H1 (cell line): ENCODE measurements around the gene TAS2R30. TPM values are rescaled to one million over a fixed set of nuclear protein-coding genes. Genes with fewer than 3 reads are reported as not detected.

Experiments
- CTCF ChIA-PET: fragments of 300-600 bp; sonication (Branson Sonifier 250); formaldehyde crosslinking; loops from one replicate; lab custom pipeline; 2021; ENCODE audit not compliant: partially characterized antibody; lab: Charles Lee
- POLR2A ChIA-PET: fragments of 300-600 bp; sonication (Branson Sonifier 250); formaldehyde crosslinking; loops from one replicate; lab custom pipeline; 2021; ENCODE audit warnings: inconsistent platforms; ENCODE audit not compliant: partially characterized antibody; lab: Charles Lee
- DNase-seq, 2 experiments: peaks; one replicate each; pipeline versions ENCODE4 v3.0.0 to v3.0.0-alpha.2; 2010 to 2022; ENCODE audit warnings: low spot score in 2 of 2, low read depth in 1 of 2, mixed read lengths in 1 of 2
- FAIRE-seq: peaks from 2 replicates; lab custom pipeline; 2011; peaks lifted over from hg19 to GRCh38; lab: Jason Lieb, UNC
- H2AFZ ChIP-seq: 2 replicates; pipeline ENCODE4 v1.8.1; 2012; ENCODE audit warnings: low read length, inconsistent platforms
- H2AK5ac ChIP-seq: 2 replicates; pipeline ENCODE4 v1.6.1; 2013; ENCODE audit warnings: low read depth, low read length
- H2BK120ac ChIP-seq: replicated peaks from 2 replicates; pipeline ENCODE3; 2013; ENCODE audit warnings: low read depth, low read length, inconsistent platforms
- H2BK12ac ChIP-seq: 2 replicates; pipeline ENCODE4 v1.6.1; 2013; ENCODE audit warnings: low read depth, low read length
- H2BK15ac ChIP-seq: 2 replicates; pipeline ENCODE4 v1.6.1; 2013; ENCODE audit warnings: low read length
- H2BK20ac ChIP-seq: 2 replicates; pipeline ENCODE4 v1.6.1; 2013; ENCODE audit warnings: low read length
- H2BK5ac ChIP-seq: 2 replicates; pipeline ENCODE4 v1.6.1; 2013; ENCODE audit warnings: low read depth, low read length
- H3K14ac ChIP-seq: 2 replicates; pipeline ENCODE4 v1.6.1; 2013; ENCODE audit warnings: inconsistent platforms; ENCODE audit not compliant: insufficient read length
- H3K18ac ChIP-seq: 2 replicates; pipeline ENCODE4 v1.6.1; 2013; ENCODE audit warnings: low read length; ENCODE audit errors: extremely low read depth
- H3K23ac ChIP-seq: 2 replicates; pipeline ENCODE4 v1.6.1; 2013; ENCODE audit warnings: inconsistent platforms; ENCODE audit not compliant: insufficient read length
- H3K23me2 ChIP-seq: 2 replicates; pipeline ENCODE4 v1.6.1; 2013; ENCODE audit warnings: low read depth, low read length
- H3K27ac ChIP-seq: 2 replicates; pipeline ENCODE4 v1.6.1; 2011; ENCODE audit warnings: low read depth, low read length, inconsistent platforms
- H3K27me3 ChIP-seq, 4 experiments: replicated peaks in 1 of 4; 1 replicate in 1 of 4; 2 replicates in 3 of 4; pipeline versions ENCODE4 v1.6.1 to v1.8.1; 2011 to 2013; ENCODE audit warnings: low read length in 3 of 4, mild to moderate bottlenecking in 3 of 4, inconsistent platforms in 2 of 4, mixed read lengths in 2 of 4, moderate library complexity in 1 of 4; ENCODE audit not compliant: control insufficient read depth in 3 of 4, insufficient read depth in 3 of 4; ENCODE audit errors: extremely low read depth in 1 of 4
- H3K36me3 ChIP-seq, 4 experiments: 2 replicates each; pipeline versions ENCODE4 v1.6.1 to v1.8.1; 2011 to 2013; ENCODE audit warnings: mild to moderate bottlenecking in 4 of 4, low read length in 3 of 4, moderate library complexity in 2 of 4, control low read depth in 1 of 4, inconsistent platforms in 1 of 4; ENCODE audit not compliant: insufficient read depth in 4 of 4, control insufficient read depth in 2 of 4
- H3K4ac ChIP-seq: replicated peaks from 2 replicates; pipeline ENCODE3; 2013; ENCODE audit warnings: low read length, low read depth, mixed read lengths, inconsistent platforms; ENCODE audit not compliant: insufficient read length
- H3K4me1 ChIP-seq, 4 experiments: replicated peaks in 1 of 4; 1 replicate in 1 of 4; 2 replicates in 3 of 4; pipeline versions ENCODE4 v1.6.1 to v1.8.1; 2011 to 2013; ENCODE audit warnings: low read length in 3 of 4, inconsistent platforms in 2 of 4, mixed read lengths in 1 of 4; ENCODE audit not compliant: insufficient read depth in 4 of 4, control insufficient read depth in 3 of 4
- H3K4me2 ChIP-seq, 2 experiments: 2 replicates each; pipeline versions ENCODE4 v1.6.1 to v1.8.1; 2011 to 2013; ENCODE audit warnings: low read depth in 2 of 2, low read length in 2 of 2, control low read depth in 1 of 2, inconsistent platforms in 1 of 2, mild to moderate bottlenecking in 1 of 2; ENCODE audit not compliant: insufficient read depth in 1 of 2
- H3K4me3 ChIP-seq, 4 experiments: fragments of 200-600, 300-600 bp in 1 of 4; sonication (generic), shearing (Covaris generic), sonication (Bioruptor Twin) in 1 of 4; 2 replicates each; pipeline versions ENCODE4 v1.5.1 to v1.8.1; 2011 to 2016; ENCODE audit warnings: low read length in 4 of 4, low read depth in 3 of 4, control low read depth in 2 of 4, inconsistent platforms in 2 of 4, mild to moderate bottlenecking in 2 of 4, mixed read lengths in 1 of 4, moderate library complexity in 1 of 4; ENCODE audit not compliant: insufficient read depth in 2 of 4; ENCODE audit errors: extremely low read depth in 1 of 4
- H3K56ac ChIP-seq: replicated peaks from 2 replicates; pipeline ENCODE3; 2013; ENCODE audit warnings: low read depth, mild to moderate bottlenecking, mixed read lengths, low read length, inconsistent platforms; ENCODE audit not compliant: insufficient read length
- H3K79me1 ChIP-seq: 2 replicates; pipeline ENCODE4 v1.6.1; 2013; ENCODE audit warnings: low read depth, low read length, control low read depth
- H3K79me2 ChIP-seq, 2 experiments: 2 replicates each; pipeline versions ENCODE4 v1.6.1 to v1.8.1; 2012 to 2013; ENCODE audit warnings: low read length in 2 of 2, mild to moderate bottlenecking in 2 of 2, inconsistent platforms in 1 of 2; ENCODE audit not compliant: insufficient read depth in 2 of 2, control insufficient read depth in 1 of 2
- H3K9ac ChIP-seq, 4 experiments: replicated peaks in 1 of 4; 1 replicate in 1 of 4; 2 replicates in 3 of 4; pipeline versions ENCODE4 v1.6.1 to v1.8.1; 2011 to 2013; ENCODE audit warnings: low read depth in 3 of 4, low read length in 3 of 4, control low read depth in 2 of 4, mild to moderate bottlenecking in 2 of 4, moderate library complexity in 2 of 4, inconsistent platforms in 1 of 4; ENCODE audit errors: extremely low read depth in 1 of 4
- H3K9me3 ChIP-seq, 2 experiments: 2 replicates each; pipeline versions ENCODE4 v1.6.1 to v1.8.1; 2012 to 2013; ENCODE audit warnings: mild to moderate bottlenecking in 2 of 2, moderate library complexity in 2 of 2, control low read depth in 1 of 2, inconsistent platforms in 1 of 2, low read depth in 1 of 2, low read length in 1 of 2, mixed read lengths in 1 of 2; ENCODE audit not compliant: insufficient read depth in 2 of 2
- H4K20me1 ChIP-seq, 2 experiments: replicated peaks in 1 of 2; 2 replicates each; pipeline versions ENCODE3 to v1.8.1; 2011 to 2013; ENCODE audit warnings: inconsistent platforms in 2 of 2, low read length in 2 of 2, mild to moderate bottlenecking in 1 of 2; ENCODE audit not compliant: insufficient read depth in 2 of 2, control insufficient read depth in 1 of 2
- H4K5ac ChIP-seq: 2 replicates; pipeline ENCODE4 v1.6.1; 2013; ENCODE audit warnings: low read length, low read depth, mixed read lengths, inconsistent platforms; ENCODE audit not compliant: insufficient read length
- H4K8ac ChIP-seq: 2 replicates; pipeline ENCODE4 v1.8.0; 2013; ENCODE audit warnings: mild to moderate bottlenecking, moderate library complexity, low read length, inconsistent platforms; ENCODE audit not compliant: insufficient read depth; ENCODE audit errors: extremely low read depth
- H4K91ac ChIP-seq: replicated peaks from 2 replicates; pipeline ENCODE3; 2013; ENCODE audit warnings: low read length, mixed read lengths, inconsistent platforms; ENCODE audit not compliant: insufficient read length
- BCL11A ChIP-seq, 2 experiments: IDR thresholded peaks; one replicate each; pipeline ENCODE4 v1.6.1; 2011; ENCODE audit warnings: low read depth in 2 of 2, low read length in 2 of 2, mild to moderate bottlenecking in 2 of 2
- GTF2F1 ChIP-seq: IDR thresholded peaks from 2 replicates; pipeline ENCODE4 v1.6.1; 2012; ENCODE audit warnings: low read depth, low read length, improper control_type of control experiment, borderline replicate concordance
- JUND ChIP-seq: IDR thresholded peaks from 2 replicates; pipeline ENCODE4 v1.6.1; 2011; ENCODE audit warnings: mild to moderate bottlenecking, improper control_type of control experiment, low read length
- KDM5A ChIP-seq: fragments of 200-600 bp; IDR thresholded peaks from 2 replicates; pipeline ENCODE4 v1.7.1; 2012; ENCODE audit warnings: mild to moderate bottlenecking, low read length, inconsistent platforms, mixed read lengths
- MAFK ChIP-seq: IDR thresholded peaks from 2 replicates; pipeline ENCODE4 v1.6.1; 2012; ENCODE audit warnings: low read depth, mild to moderate bottlenecking, improper control_type of control experiment, low read length
- POU5F1 ChIP-seq: IDR thresholded peaks from 2 replicates; pipeline ENCODE4 v1.6.1; 2011; ENCODE audit warnings: low read depth, mild to moderate bottlenecking, low read length, moderate library complexity
- SP2 ChIP-seq: IDR thresholded peaks from 2 replicates; pipeline ENCODE4 v1.6.1; 2012; ENCODE audit warnings: mild to moderate bottlenecking, low read length, inconsistent platforms
- SP4 ChIP-seq: IDR thresholded peaks from 2 replicates; pipeline ENCODE4 v1.6.1; 2012; ENCODE audit warnings: low read length, inconsistent platforms
- SRF ChIP-seq: IDR thresholded peaks from 2 replicates; pipeline ENCODE4 v1.6.1; 2011; ENCODE audit warnings: mild to moderate bottlenecking, low read depth, low read length, moderate library complexity
- SUZ12 ChIP-seq: fragments of 200-600 bp; sonication (generic); IDR thresholded peaks from 2 replicates; pipeline ENCODE4 v1.6.1; 2012; ENCODE audit warnings: mild to moderate bottlenecking, inconsistent platforms, low read length, moderate library complexity, mixed read lengths
- TAF7 ChIP-seq: optimal IDR thresholded peaks from 2 replicates; pipeline ENCODE3; 2011; ENCODE audit warnings: low read depth, mild to moderate bottlenecking, inconsistent platforms, low read length, moderate library complexity, borderline replicate concordance
- TCF12 ChIP-seq: IDR thresholded peaks from 2 replicates; pipeline ENCODE4 v1.6.1; 2011; ENCODE audit warnings: low read depth, mild to moderate bottlenecking, low read length
- ZNF274 ChIP-seq: IDR thresholded peaks from 2 replicates; pipeline ENCODE4 v1.7.0; 2012; ENCODE audit warnings: low read length, borderline replicate concordance; ENCODE audit errors: extremely low read depth
- WGBS, 2 experiments: shearing (Covaris generic) in 1 of 2; methylation state at CpG; one replicate each; pipeline versions ENCODE4 v1.1.6 to v1.1.7; 2013 to 2015; ENCODE audit warnings: low lambda C conversion rate in 2 of 2, mixed read lengths in 2 of 2, inconsistent platforms in 1 of 2, low coverage in 1 of 2, missing lambda C conversion rate in 1 of 2; ENCODE audit not compliant: insufficient replicate concordance in 2 of 2, insufficient coverage in 1 of 2, insufficient read length in 1 of 2; ENCODE audit errors: extremely low coverage in 1 of 2, missing lambda C conversion rate in 1 of 2; 5-methylcytosine and 5-hydroxymethylcytosine counted together
- polyA plus RNA-seq, 7 experiments: library from polyadenylated mRNA; depleted of rRNA in 3 of 7; stranded (reverse) in 5 of 7; unstranded in 2 of 7; fragments of >200 nt in 5 of 7; fragments of 200-250 nt in 2 of 7; gene quantifications; 1 replicate in 5 of 7; 2 replicates in 1 of 7; 4 replicates in 1 of 7; pipeline versions ENCODE4 v1.2.1 to v1.2.3, GENCODE V29; 2011 to 2013; ENCODE audit warnings: missing spikeins in 2 of 7, mixed read lengths in 2 of 7
- total RNA-seq: library from RNA; stranded (reverse); fragmentation: NEBNext Ultra II Directional; extraction: Animal tissue kit (Norgen Biotek cat#: 25700); gene quantifications from 2 replicates; pipeline ENCODE4 v1.2.1, GENCODE V29; 2021

TAS2R30 gene
- total and polyA plus RNA-seq, 2 of the 8 experiments (the other 6 are each of a cell fraction or from before 2014, with no cell fraction given), result 0.33 to 1.0 TPM

GRCh38 chr12:11133816-11134215 lies 628 bp downstream of the TAS2R30 start:
- 91% methylated on average over 2 of the region's 2 CpGs; no CpG with 5 or more reads in 1 of the 2 experiments for WGBS, 2 experiments
- no peak overlapping the region for H2BK15ac ChIP-seq
- H2AK5ac ChIP-seq, result no peak overlapping the region
- no peak overlapping the region for H4K5ac ChIP-seq
- H3K9ac ChIP-seq, result no peak overlapping the region
- no peak overlapping the region for H3K4me2 ChIP-seq
- no peaks in the 10 kb centered on the region for H3K36me3 ChIP-seq
- H2BK12ac ChIP-seq, result no peak overlapping the region
- H3K18ac ChIP-seq, result no peak overlapping the region
- H3K14ac ChIP-seq, result no peak overlapping the region
- no peaks in the 10 kb centered on the region for H3K27me3 ChIP-seq
- H4K8ac ChIP-seq, result no peak overlapping the region
- POLR2A ChIA-PET, result no interaction called here
- FAIRE-seq (no peak), DNase-seq (no peak)
- no peak overlapping the region for H3K4me3 ChIP-seq
- H3K4me1 ChIP-seq, result no peaks in the 10 kb centered on the region
- no peak overlapping the region for H3K27ac ChIP-seq
- CTCF ChIA-PET, result no interaction called here
- no peak overlapping the region for H2AFZ ChIP-seq
- TF ChIP-seq SRF (no peak), POU5F1 (no peak), SUZ12 (no peak), GTF2F1 (no peak), TCF12 (no peak), KDM5A (no peak), SP2 (no peak), BCL11A (IDR thresholded peaks at IDR 0.05; ENCODE audit: low read depth in 2 of 2, low read length in 2 of 2) (no peak), SP4 (no peak), JUND (no peak), TAF7 (no peak), ZNF274 (no peak), MAFK (no peak)
- H2BK20ac ChIP-seq, result no peak overlapping the region
- no peak overlapping the region for H3K4ac ChIP-seq
- peaks cover 5 to 83% of the 10 kb centered on the region in 2 experiments; a peak in 3 of 4 replicates for H3K79me2 ChIP-seq
- H3K56ac ChIP-seq, result no peak overlapping the region
- H2BK120ac ChIP-seq, result no peak overlapping the region
- no peaks in the 10 kb centered on the region for H4K20me1 ChIP-seq
- no peak overlapping the region for H3K23ac ChIP-seq
- H3K23me2 ChIP-seq, result no peaks in the 10 kb centered on the region
- no peaks in the 10 kb centered on the region for H3K9me3 ChIP-seq
- peaks cover 5% of the 10 kb centered on the region for H3K79me1 ChIP-seq
- no peak overlapping the region for H2BK5ac ChIP-seq
- no peak overlapping the region for H4K91ac ChIP-seq
